Heart right ventricle (tissue), 16 donors: Measurements from ENCODE around the gene FGF19. TPM values are rescaled to one million over a fixed set of nuclear protein-coding genes. Genes with fewer than 3 reads are reported as not detected.

Experiments
- ATAC-seq, 8 donors: fragments of 200-7000 bp; cut with Tn5 transposase; one replicate each; pipeline ENCODE4 v1.9.1; 2020; ENCODE audit warnings: mild to moderate bottlenecking in 8 of 8, moderate library complexity in 8 of 8, moderate number of reproducible peaks in 1 of 8
- DNase-seq, 2 donors: peaks; one replicate each; pipeline ENCODE4 v3.0.0-alpha.2; 2020
- H3K27ac ChIP-seq, 10 donors: fragments of 200-600 bp; sonication (generic) in 2 of 10; one replicate each; pipeline versions ENCODE4 v1.5.0 to v1.8.0; 2020 to 2022; ENCODE audit warnings: mild to moderate bottlenecking in 3 of 10
- H3K27me3 ChIP-seq, 7 donors: fragments of 200-600 bp; one replicate each; pipeline ENCODE4 v1.8.0; 2021 to 2022; ENCODE audit warnings: mild to moderate bottlenecking in 2 of 7
- H3K36me3 ChIP-seq, 9 donors: fragments of 200-600 bp; sonication (generic) in 1 of 9; one replicate each; pipeline versions ENCODE4 v1.5.0 to v1.8.0; 2020 to 2022; ENCODE audit warnings: mild to moderate bottlenecking in 2 of 9
- H3K4me1 ChIP-seq, 9 donors: fragments of 200-600 bp; sonication (generic) in 1 of 9; one replicate each; pipeline versions ENCODE4 v1.5.0 to v1.8.0; 2020 to 2022; ENCODE audit warnings: mild to moderate bottlenecking in 4 of 9
- H3K4me3 ChIP-seq, 10 donors: fragments of 200-600 bp; sonication (generic) in 2 of 10; one replicate each; pipeline versions ENCODE4 v1.5.0 to v1.8.0; 2020 to 2022; ENCODE audit warnings: mild to moderate bottlenecking in 7 of 10, moderate library complexity in 2 of 10
- H3K9me3 ChIP-seq, 11 donors: fragments of 200-600 bp in 10 of 11; sonication (generic) in 2 of 11; one replicate each; pipeline versions ENCODE4 v1.5.0 to v1.8.0; 2013 to 2022; ENCODE audit warnings: mild to moderate bottlenecking in 2 of 11, control low read depth in 1 of 11, moderate library complexity in 1 of 11
- WGBS, 2 donors: extraction: QIAGEN DNeasy Blood & Tissue Kit; methylation state at CpG; one replicate each; pipeline ENCODE4 v1.1.7; 2013; ENCODE audit warnings: inconsistent platforms in 1 of 2; 5-methylcytosine and 5-hydroxymethylcytosine counted together
- intact Hi-C, 10 donors: fragments of 100-400 bp; cut with DNase I; formaldehyde crosslinking; loops; one replicate each; pipeline versions ENCODE4 v1.11.1 to v1.14.2; 2022
- polyA plus RNA-seq, 2 donors: library from polyadenylated mRNA; stranded (reverse); fragments of 200-250 nt; gene quantifications; one replicate each; pipeline ENCODE4 v1.2.3, GENCODE V29; 2013
- total RNA-seq, 10 donors: library from RNA; stranded (reverse); fragmentation: NEBNext Ultra II Directional in 3 of 10; extraction: Animal tissue kit (Norgen Biotek cat#: 25700) in 3 of 10; gene quantifications; one replicate each; pipeline versions ENCODE4 v1.2.1 to v1.2.4, GENCODE V29; 2021 to 2023
- TF ChIP-seq, protein P1 (sequence below), 9 donors: fragments of 200-600 bp; sonication (generic) in 2 of 9; IDR thresholded peaks; one replicate each; pipeline versions ENCODE4 v1.5.0 to v1.8.0; 2021 to 2022; ENCODE audit warnings: antibody characterized with exemption in 9 of 9, mild to moderate bottlenecking in 5 of 9, moderate library complexity in 1 of 9
- donor health status: Arrhythmogenic right ventricular cardiomyopathy.
- donor health status: ischemic (EF 13 %, LVEDD 7.1; RV severe dilation, severe dysfunction).
- donor health status: healthy with polysubstance abuse.
- donor health status: DM: no; HTN: yes; CAD: no.
- donor health status: DM: no; HTN: no; CAD: no.
- donor health status: ischemic (EF 25% LVEDD 6.9; RV normal size, moderate dysfunction).
- donor health status: ischemic (EF 25% LVEDD 5.7; RV mildly dilated, moderate dysfunction).
- donor health status: healthy.
- donor health status: DM: yes; HTN: yes; CAD: no.
- donor health status: Ischemic cardiomyopathy.
- donor health status: ischemic (EF 35%, LVEDD 5.7; RV mildly dilated, moderate dysfunction).
- donor health status: nonischemic (EF 11% LVEDD 7.7; RV severe dilation, severe dysfunction).
- donor health status: DM: yes; HTN: yes; CAD: no.
- donor health status: PGD.
- donor health status: ischemic (EF 29% LVEDD 5.4; RV normal size, mild dysfunction).
- donor health status: nonischemic (EF 23%, LVEDD 6.1; RV moderate dilation, normal function).

FGF19 gene
- total and polyA plus RNA-seq, 12 donors, result not detected

DNA sequence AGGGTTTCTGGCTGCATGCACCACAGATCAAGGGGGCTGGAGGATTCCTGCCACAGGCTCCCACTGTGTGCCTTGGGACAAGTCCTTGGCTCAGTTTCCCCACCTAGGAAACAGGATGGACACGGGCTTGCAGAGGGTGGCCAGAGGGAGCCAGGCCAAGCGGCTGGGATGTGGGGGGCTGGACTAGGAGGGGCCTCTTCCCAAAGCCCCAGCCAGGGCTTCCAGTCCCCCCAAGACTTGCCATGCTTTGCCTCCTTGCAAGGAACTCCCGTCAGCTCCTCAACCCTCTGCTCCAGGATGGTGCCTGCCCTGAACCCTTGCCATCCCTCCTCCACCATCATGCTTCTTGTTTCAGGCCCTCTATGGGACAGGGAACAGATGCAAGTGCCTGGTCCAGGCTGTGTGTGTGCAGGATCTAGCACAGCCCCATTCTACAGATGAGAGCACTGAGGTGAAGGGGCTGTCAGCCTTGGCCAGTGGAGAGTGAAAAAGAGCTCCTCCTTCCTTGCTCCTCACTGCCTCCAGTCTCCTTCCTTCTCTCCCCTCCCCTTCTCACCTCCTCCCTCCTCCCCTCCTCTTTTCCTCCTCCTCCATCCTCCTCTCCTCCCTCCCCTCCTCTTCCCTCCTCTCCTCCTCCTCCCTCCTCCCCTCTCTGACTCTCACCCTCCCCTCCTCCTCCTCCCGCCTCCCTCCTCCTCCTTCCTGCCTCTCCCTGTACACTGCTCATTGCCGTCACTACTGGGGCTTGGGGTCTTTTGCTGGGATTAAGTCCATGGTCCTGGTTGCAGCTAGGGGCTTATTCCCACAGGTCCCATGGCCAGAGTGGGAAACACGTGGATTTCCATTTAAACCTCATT, 13.3 kb upstream of the FGF19 start:
- Histone ChIP-seq H3K4me3 (no peak overlapping the region), H3K27me3 (peaks cover 5 to 82% (median 58%) of the 10 kb centered on the region in 7 donors), H3K36me3 (no peaks in the 10 kb centered on the region), H3K4me1 (peaks cover 0 to 8% (median 0%) of the 10 kb centered on the region in 9 donors), H3K27ac (no peak overlapping the region), H3K9me3 (no peaks in the 10 kb centered on the region)
- DNase-seq (no peak), ATAC-seq (no peak)
- intact Hi-C loops, result loop anchor here in 3 of 10 donors (5.0 to 10.0 kb wide), 2 partner anchors 88 to 480 kb away; no protein-coding TSS in a partner anchor
- TF ChIP-seq, protein P1, sequence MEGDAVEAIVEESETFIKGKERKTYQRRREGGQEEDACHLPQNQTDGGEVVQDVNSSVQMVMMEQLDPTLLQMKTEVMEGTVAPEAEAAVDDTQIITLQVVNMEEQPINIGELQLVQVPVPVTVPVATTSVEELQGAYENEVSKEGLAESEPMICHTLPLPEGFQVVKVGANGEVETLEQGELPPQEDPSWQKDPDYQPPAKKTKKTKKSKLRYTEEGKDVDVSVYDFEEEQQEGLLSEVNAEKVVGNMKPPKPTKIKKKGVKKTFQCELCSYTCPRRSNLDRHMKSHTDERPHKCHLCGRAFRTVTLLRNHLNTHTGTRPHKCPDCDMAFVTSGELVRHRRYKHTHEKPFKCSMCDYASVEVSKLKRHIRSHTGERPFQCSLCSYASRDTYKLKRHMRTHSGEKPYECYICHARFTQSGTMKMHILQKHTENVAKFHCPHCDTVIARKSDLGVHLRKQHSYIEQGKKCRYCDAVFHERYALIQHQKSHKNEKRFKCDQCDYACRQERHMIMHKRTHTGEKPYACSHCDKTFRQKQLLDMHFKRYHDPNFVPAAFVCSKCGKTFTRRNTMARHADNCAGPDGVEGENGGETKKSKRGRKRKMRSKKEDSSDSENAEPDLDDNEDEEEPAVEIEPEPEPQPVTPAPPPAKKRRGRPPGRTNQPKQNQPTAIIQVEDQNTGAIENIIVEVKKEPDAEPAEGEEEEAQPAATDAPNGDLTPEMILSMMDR (IDR thresholded peaks at IDR 0.05), result no peak
- 58% methylated on average over 6 of the region's 6 CpGs for WGBS, 2 donors

DNA sequence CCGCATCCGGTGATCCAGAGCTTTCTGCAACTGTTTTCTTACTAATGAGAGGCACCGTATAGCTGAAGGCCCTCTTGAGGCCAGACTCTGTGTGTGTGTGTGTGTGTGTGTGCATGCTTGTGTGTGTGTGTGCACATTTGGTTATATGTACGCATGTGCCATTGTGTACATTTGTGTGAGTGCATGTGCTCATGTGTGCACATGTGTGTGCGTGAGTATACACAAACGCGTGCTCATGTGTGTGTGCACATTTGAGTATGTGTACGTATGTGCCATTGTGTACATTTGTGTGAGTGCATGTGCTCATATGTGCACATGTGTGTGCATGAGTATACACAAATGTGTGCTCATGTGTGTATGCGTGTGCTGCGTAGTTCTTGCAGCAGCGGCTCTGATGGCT, 12.3 kb upstream of the FGF19 start:
- H3K9me3 ChIP-seq, result no peaks in the 10 kb centered on the region
- no peak overlapping the region for H3K27ac ChIP-seq
- ATAC-seq (no peak), DNase-seq (no peak)
- TF ChIP-seq, protein P1 (IDR thresholded peaks at IDR 0.05), result no peak
- no peak overlapping the region for H3K4me3 ChIP-seq
- no peaks in the 10 kb centered on the region for H3K36me3 ChIP-seq
- H3K4me1 ChIP-seq, result peaks cover 0 to 8% (median 0%) of the 10 kb centered on the region in 9 donors
- H3K27me3 ChIP-seq, result peaks cover 5 to 78% (median 48%) of the 10 kb centered on the region in 7 donors
- intact Hi-C loops, result loop anchor here in 3 of 10 donors (5.0 to 10.0 kb wide), 2 partner anchors 89 to 481 kb away; no protein-coding TSS in a partner anchor
- WGBS, 2 donors, result 78 to 80% methylated on average over 11 of the region's 11 CpGs

DNA sequence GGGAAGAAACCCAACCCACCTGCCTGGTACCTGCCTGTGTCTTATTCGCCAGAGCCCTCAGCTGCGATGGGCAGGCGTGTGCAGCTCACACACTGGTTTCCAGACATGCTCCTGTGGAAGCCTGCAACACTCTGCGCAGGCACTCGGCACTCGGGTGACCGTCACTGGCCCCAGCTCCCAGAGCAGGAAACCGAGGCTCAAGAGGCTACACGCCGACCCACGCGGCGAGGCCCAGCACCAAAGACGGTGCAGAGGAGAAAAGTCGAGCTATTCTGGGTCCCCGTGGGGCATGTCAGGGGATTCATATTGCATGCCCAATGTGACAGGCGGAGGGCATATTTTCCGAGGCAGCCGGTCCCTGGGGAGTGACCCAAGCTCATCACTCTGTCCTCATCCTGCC, 11.6 kb upstream of the FGF19 start:
- H3K27me3 ChIP-seq, result peaks cover 5 to 73% (median 48%) of the 10 kb centered on the region in 7 donors
- no peaks in the 10 kb centered on the region for H3K36me3 ChIP-seq
- no peak overlapping the region for H3K4me3 ChIP-seq
- DNase-seq (no peak), ATAC-seq (no peak)
- 79 to 81% methylated on average over 19 of the region's 19 CpGs for WGBS, 2 donors
- no peaks in the 10 kb centered on the region for H3K9me3 ChIP-seq
- intact Hi-C loops, result loop anchor here in 3 of 10 donors (5.0 to 10.0 kb wide), 2 partner anchors 89 to 482 kb away; no protein-coding TSS in a partner anchor
- no peak overlapping the region for H3K27ac ChIP-seq
- TF ChIP-seq, protein P1 (IDR thresholded peaks at IDR 0.05), result no peak
- H3K4me1 ChIP-seq, result peaks cover 0 to 8% (median 0%) of the 10 kb centered on the region in 9 donors

DNA sequence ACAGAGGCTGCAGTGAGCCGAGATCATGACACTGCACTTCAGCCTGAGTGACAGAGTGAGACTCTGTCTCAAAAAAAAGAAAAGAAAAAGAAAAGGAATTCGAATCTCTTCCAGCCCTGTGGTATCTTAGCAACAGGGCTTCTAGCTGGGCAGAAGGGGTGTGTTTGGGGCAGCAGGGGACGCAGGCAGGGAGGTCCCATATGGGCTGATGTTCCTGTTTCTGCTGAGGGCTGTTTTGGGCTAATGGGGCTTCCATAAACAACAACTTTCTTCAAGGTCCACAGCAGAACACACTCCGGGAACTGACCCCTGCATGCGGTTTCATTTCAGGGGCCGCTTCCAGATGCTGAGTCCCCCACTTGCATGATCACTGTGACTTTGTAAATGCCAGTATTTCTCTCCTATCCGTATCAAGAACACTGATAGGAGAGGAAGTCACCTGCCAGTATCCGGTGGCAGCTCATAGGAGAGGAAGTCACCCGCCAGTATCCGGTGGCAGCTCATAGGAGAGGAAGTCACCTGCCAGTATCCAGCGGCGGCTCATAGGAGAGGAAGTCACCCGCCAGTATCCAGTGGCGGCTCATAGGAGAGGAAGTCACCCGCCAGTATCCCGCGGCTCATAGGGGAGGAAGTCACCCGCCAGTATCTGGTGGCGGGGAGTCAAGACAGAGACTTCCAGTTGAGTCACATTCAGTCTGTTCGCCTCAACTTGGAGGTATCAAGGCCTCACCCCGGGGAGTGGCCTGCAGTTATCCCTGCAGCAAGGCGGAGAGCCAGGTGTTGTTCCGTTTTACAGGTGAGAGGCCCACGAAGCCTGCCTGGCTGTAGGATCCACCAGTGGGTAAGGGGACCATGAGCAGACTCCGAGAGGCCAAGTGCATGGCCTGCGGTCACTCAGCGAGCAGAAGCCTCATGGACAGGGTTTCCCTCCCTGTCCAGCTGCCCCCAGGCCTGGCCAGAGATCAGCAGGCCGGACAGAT, 8.3 kb upstream of the FGF19 start:
- H3K9me3 ChIP-seq, result no peaks in the 10 kb centered on the region
- ATAC-seq (no peak), DNase-seq (no peak)
- H3K27ac ChIP-seq, result no peak overlapping the region
- H3K4me3 ChIP-seq, result no peak overlapping the region
- H3K36me3 ChIP-seq, result no peaks in the 10 kb centered on the region
- peaks cover 0 to 3% (median 0%) of the 10 kb centered on the region in 9 donors for H3K4me1 ChIP-seq
- H3K27me3 ChIP-seq, result peaks cover 0 to 73% (median 48%) of the 10 kb centered on the region in 7 donors
- intact Hi-C loops, result loop anchor here in 2 of 10 donors (10.0 kb wide), 1 partner anchor 93 kb away; no protein-coding TSS in a partner anchor
- TF ChIP-seq, protein P1 (IDR thresholded peaks at IDR 0.05), result no peak
- 62 to 70% methylated on average over 28 of the region's 28 CpGs for WGBS, 2 donors
